ENCODE results near the gene LRRC23. TPM values are rescaled to one million over a fixed set of nuclear protein-coding genes. Genes with fewer than 3 reads are reported as not detected.

The LRRC23 gene
- polyA plus RNA-seq, 2 of the 4 experiments (the other 2 are of a cell fraction): 19.1 to 33.3 TPM

- TF ChIP-seq POLR2AphosphoS2 (conservative IDR thresholded peaks at IDR 0.05; ENCODE audit: low read length) (no peak; the same call in 1 of the 2 replicates), FOXS1 (CRISPR knock-in tag; IDR thresholded peaks at IDR 0.05) (peak; percentile 76), RAD21 (conservative IDR thresholded peaks at IDR 0.05 in 1 of 2, IDR thresholded peaks at IDR 0.05 in 1 of 2) (peak; percentile 37 to 40; a peak in 4 of 5 replicates), KDM5A (IDR thresholded peaks at IDR 0.05) (no peak), ZC3H11A (IDR thresholded peaks at IDR 0.05) (no peak), SREBF2 (IDR thresholded peaks at IDR 0.05) (no peak), MYC (IDR thresholded peaks at IDR 0.05; ENCODE audit: borderline replicate concordance, low read length) (peak; percentile 77), HMGXB4 (CRISPR knock-in tag; IDR thresholded peaks at IDR 0.05; ENCODE audit: borderline replicate concordance) (peak; percentile 93; the same call in 1 of the 2 replicates), RNF2 (IDR thresholded peaks at IDR 0.05; ENCODE audit: borderline replicate concordance, low read depth) (peak; percentile 92; the same call in 1 of the 2 replicates), MAZ (IDR thresholded peaks at IDR 0.05; ENCODE audit: borderline replicate concordance, low read depth, low read length) (no peak), ZFP36 (IDR thresholded peaks at IDR 0.05; ENCODE audit: borderline replicate concordance, partially characterized antibody) (no peak)
These were observed 33.1 kb downstream of the LRRC23 start (continued) for GRCh38 chr12:6937481-6938352.

- H3K4me2 ChIP-seq: peak overlapping the region; percentile 71
- ChIA-PET CTCF (interaction anchor here (0.7 to 22.6 kb wide), 17 partner anchors 11 to 169 kb away, joined by 3 to 370 read pairs (median 5); partner anchors contain the start of genes ATN1, LRRC23, SPSB2 and TPI1), POLR2A (interaction anchor here (0.6 to 3.8 kb wide), 9 partner anchors 8 to 71 kb away, joined by 3 to 44 read pairs (median 4); partner anchors contain the start of genes SPSB2 and TPI1)
- H3K9me3 ChIP-seq: no peaks in the 10 kb centered on the region
- WGBS (ENCODE audit: missing lambda C conversion rate): 85% methylated on average over 32 of the region's 32 CpGs
- DNase-seq (ENCODE audit: low read depth in 1 of 2, low spot score in 1 of 2): no peak
- no peak for FAIRE-seq
- H3K27ac ChIP-seq: peak overlapping the region; percentile 61 to 92
- peak overlapping the region; percentile 24; the same call in 2 of the 3 replicates for H3K4me3 ChIP-seq
- TF ChIP-seq TFCP2L1 (CRISPR knock-in tag; IDR thresholded peaks at IDR 0.05) (0 out of 2 replicates have a peak, but pooled peaks have one; percentile 45), MAZ (IDR thresholded peaks at IDR 0.05; ENCODE audit: borderline replicate concordance, low read depth, low read length) (no peak), POLR2AphosphoS2 (conservative IDR thresholded peaks at IDR 0.05; ENCODE audit: low read length) (0 out of 2 replicates have a peak, but pooled peaks have one; percentile 22)
- ATAC-seq: no peak; a peak in 1 of 6 replicates
- peaks cover 46% of the 10 kb centered on the region for H3K4me1 ChIP-seq
These were observed 34.0 kb downstream of the LRRC23 start for GRCh38 chr12:6938353-6939190.

- no peaks in the 10 kb centered on the region for H3K9me3 ChIP-seq
- peak overlapping the region in 1 of 2 experiments; percentile 92; a peak in 2 of 6 replicates for H3K27ac ChIP-seq
- POLR2A ChIA-PET: interaction anchor here (1.5 kb wide), 1 partner anchor 13 kb away, joined by 4 read pairs; no protein-coding TSS in a partner anchor
- H3K4me1 ChIP-seq: peaks cover 40% of the 10 kb centered on the region
- FAIRE-seq: no peak
- H3K4me2 ChIP-seq: no peak overlapping the region
- CTCF ChIA-PET: interaction anchor here (1.0 to 22.6 kb wide), 11 partner anchors 11 to 78 kb away, joined by 3 to 370 read pairs (median 18); partner anchors contain the start of genes ATN1, SPSB2 and TPI1
- H3K4me3 ChIP-seq: no peak overlapping the region
- 82% methylated on average over 2 of the region's 2 CpGs for WGBS (ENCODE audit: missing lambda C conversion rate)
- no peak for ATAC-seq
- DNase-seq (ENCODE audit: low read depth in 1 of 2, low spot score in 1 of 2): no peak
- TF ChIP-seq GATA3 (IDR thresholded peaks at IDR 0.05; ENCODE audit: borderline replicate concordance) (no peak), REST (IDR thresholded peaks at IDR 0.05) (no peak), SREBF2 (IDR thresholded peaks at IDR 0.05) (no peak), RAD21 (conservative IDR thresholded peaks at IDR 0.05 in 1 of 2, IDR thresholded peaks at IDR 0.05 in 1 of 2) (no peak), HES2 (IDR thresholded peaks at IDR 0.05) (no peak), ATOH8 (CRISPR knock-in tag; IDR thresholded peaks at IDR 0.05; ENCODE audit: low read depth) (no peak), FOSL2 (IDR thresholded peaks at IDR 0.05) (no peak), FOSL2 (CRISPR knock-in tag; IDR thresholded peaks at IDR 0.05) (no peak), NR3C1 (IDR thresholded peaks at IDR 0.05) (no peak), ZC3H11A (IDR thresholded peaks at IDR 0.05) (no peak), FOXS1 (CRISPR knock-in tag; IDR thresholded peaks at IDR 0.05) (no peak), MAX (IDR thresholded peaks at IDR 0.05) (no peak), ZFP36 (IDR thresholded peaks at IDR 0.05; ENCODE audit: borderline replicate concordance, partially characterized antibody) (no peak), ESRRA (IDR thresholded peaks at IDR 0.05; ENCODE audit: borderline replicate concordance, low read length) (no peak), TP53 (CRISPR knock-in tag; IDR thresholded peaks at IDR 0.05) (no peak), MYC (IDR thresholded peaks at IDR 0.05; ENCODE audit: borderline replicate concordance, low read length) (no peak), ZNF302 (CRISPR knock-in tag; IDR thresholded peaks at IDR 0.05) (no peak)
These were observed 34.5 kb downstream of the LRRC23 start for GRCh38 chr12:6939191-6939540.

All from A549 (cell line).